ENCODE results near the gene CHD9. TPM values are rescaled to one million over a fixed set of nuclear protein-coding genes. Genes with fewer than 3 reads are reported as not detected.
A peak's percentile ranks its signal among the peaks of the same experiment; 100 is the strongest.

CHD9 gene
- total RNA-seq, 2 experiments from 2014 or later: 9.4 to 9.7 TPM

GRCh38 chr16:53212893-53213223, 158.1 kb downstream of the CHD9 start:
- no peak for DNase-seq
- Mint-ChIP-seq H3K27me3 (ENCODE audit: low read depth) (no peaks in the 10 kb centered on the region), H3K36me3 (ENCODE audit: low read depth) (peaks cover 3% of the 10 kb centered on the region), H3K4me3 (no peak overlapping the region), H3K9me3 (no peaks in the 10 kb centered on the region), H3K4me1 (ENCODE audit: low read depth) (peaks cover 10% of the 10 kb centered on the region), H3K27ac (no peak overlapping the region)
- CTCF ChIA-PET: interaction anchor here (0.7 kb wide), 1 partner anchor 143 kb away, joined by 3 read pairs; no protein-coding TSS in a partner anchor
- intact Hi-C loops (cut with micrococcal nuclease): no loop called here

- peaks cover 3% of the 10 kb centered on the region for H3K36me3 Mint-ChIP-seq (ENCODE audit: low read depth)
- no peak for DNase-seq
- H3K9me3 Mint-ChIP-seq: no peaks in the 10 kb centered on the region
- no peaks in the 10 kb centered on the region for H3K27me3 Mint-ChIP-seq (ENCODE audit: low read depth)
- H3K4me3 Mint-ChIP-seq: no peak overlapping the region
- intact Hi-C loops (cut with micrococcal nuclease): no loop called here
- peaks cover 3% of the 10 kb centered on the region for H3K4me1 Mint-ChIP-seq (ENCODE audit: low read depth)
- H3K27ac Mint-ChIP-seq: no peak overlapping the region
- CTCF ChIA-PET: interaction anchor here (0.7 kb wide), 1 partner anchor 142 kb away, joined by 3 read pairs; no protein-coding TSS in a partner anchor
Measured at GRCh38 chr16:53213542-53213941, 158.8 kb downstream of the CHD9 start.

- no peak for DNase-seq
- Mint-ChIP-seq H3K27ac (no peak overlapping the region), H3K4me3 (no peak overlapping the region), H3K4me1 (ENCODE audit: low read depth) (peaks cover 1% of the 10 kb centered on the region), H3K27me3 (ENCODE audit: low read depth) (no peaks in the 10 kb centered on the region), H3K9me3 (no peaks in the 10 kb centered on the region), H3K36me3 (ENCODE audit: low read depth) (peaks cover 2% of the 10 kb centered on the region)
- intact Hi-C loops (cut with micrococcal nuclease): no loop called here
- CTCF ChIA-PET: interaction anchor here (0.7 to 1.9 kb wide), 2 partner anchors 162 to 281 kb away, joined by 3 to 7 read pairs; partner anchors contain the start of gene CHD9
Measured at GRCh38 chr16:53216798-53217197, 162.0 kb downstream of the CHD9 start.

GRCh38 chr16:53219371-53219770, 164.6 kb downstream of the CHD9 start:
- H3K27ac Mint-ChIP-seq: no peak overlapping the region
- intact Hi-C loops (cut with micrococcal nuclease): no loop called here
- DNase-seq: no peak
- no peaks in the 10 kb centered on the region for H3K4me1 Mint-ChIP-seq (ENCODE audit: low read depth)
- H3K27me3 Mint-ChIP-seq (ENCODE audit: low read depth): no peaks in the 10 kb centered on the region
- H3K36me3 Mint-ChIP-seq (ENCODE audit: low read depth): peaks cover 2% of the 10 kb centered on the region
- no peak overlapping the region for H3K4me3 Mint-ChIP-seq
- CTCF ChIA-PET: no interaction called here
- no peaks in the 10 kb centered on the region for H3K9me3 Mint-ChIP-seq

- Mint-ChIP-seq H3K27me3 (ENCODE audit: low read depth) (no peaks in the 10 kb centered on the region), H3K4me1 (ENCODE audit: low read depth) (no peaks in the 10 kb centered on the region), H3K9me3 (no peaks in the 10 kb centered on the region), H3K4me3 (no peak overlapping the region), H3K27ac (no peak overlapping the region), H3K36me3 (ENCODE audit: low read depth) (peaks cover 2% of the 10 kb centered on the region)
- CTCF ChIA-PET: no interaction called here
- intact Hi-C loops (cut with micrococcal nuclease): loop anchor here (2.0 kb wide), 1 partner anchor 165 kb away; the partner anchor contains the start of gene CHD9
- no peak for DNase-seq
Measured at GRCh38 chr16:53219795-53220454, 165.1 kb downstream of the CHD9 start.

- DNase-seq: peak; percentile 10
- Mint-ChIP-seq H3K4me1 (ENCODE audit: low read depth) (no peaks in the 10 kb centered on the region), H3K27me3 (ENCODE audit: low read depth) (no peaks in the 10 kb centered on the region), H3K27ac (no peak overlapping the region), H3K9me3 (no peaks in the 10 kb centered on the region), H3K4me3 (no peak overlapping the region), H3K36me3 (ENCODE audit: low read depth) (peaks cover 2% of the 10 kb centered on the region)
- CTCF ChIA-PET: no interaction called here
- intact Hi-C loops (cut with micrococcal nuclease): loop anchor here (2.0 kb wide), 1 partner anchor 166 kb away; the partner anchor contains the start of gene CHD9
Measured at GRCh38 chr16:53220585-53220984, 165.8 kb downstream of the CHD9 start.

- intact Hi-C loops (cut with micrococcal nuclease): no loop called here
- Mint-ChIP-seq H3K4me1 (ENCODE audit: low read depth) (no peaks in the 10 kb centered on the region), H3K36me3 (ENCODE audit: low read depth) (peaks cover 9% of the 10 kb centered on the region)
Measured at GRCh38 chr16:53224951-53225533, 170.3 kb downstream of the CHD9 start.

GRCh38 chr16:53232826-53233529, 178.2 kb downstream of the CHD9 start:
- Mint-ChIP-seq H3K9me3 (no peaks in the 10 kb centered on the region), H3K4me3 (no peak overlapping the region), H3K4me1 (ENCODE audit: low read depth) (no peaks in the 10 kb centered on the region), H3K27ac (no peak overlapping the region), H3K36me3 (ENCODE audit: low read depth) (peaks cover 24% of the 10 kb centered on the region), H3K27me3 (ENCODE audit: low read depth) (no peaks in the 10 kb centered on the region)
- CTCF ChIA-PET: interaction anchor here (0.6 to 1.4 kb wide), 2 partner anchors 178 to 453 kb away, joined by 3 to 4 read pairs; partner anchors contain the start of gene CHD9
- no peak for DNase-seq
- intact Hi-C loops (cut with micrococcal nuclease): no loop called here

More at GRCh38 chr16:53224951-53225533, 170.3 kb downstream of the CHD9 start:
- H3K9me3 Mint-ChIP-seq: no peaks in the 10 kb centered on the region
- DNase-seq: no peak
- H3K27ac Mint-ChIP-seq: no peak overlapping the region
- CTCF ChIA-PET: no interaction called here
- no peak overlapping the region for H3K4me3 Mint-ChIP-seq
- no peaks in the 10 kb centered on the region for H3K27me3 Mint-ChIP-seq (ENCODE audit: low read depth)

- Mint-ChIP-seq H3K36me3 (ENCODE audit: low read depth) (peaks cover 24% of the 10 kb centered on the region), H3K27me3 (ENCODE audit: low read depth) (no peaks in the 10 kb centered on the region), H3K4me3 (no peak overlapping the region), H3K9me3 (no peaks in the 10 kb centered on the region), H3K27ac (no peak overlapping the region), H3K4me1 (ENCODE audit: low read depth) (no peaks in the 10 kb centered on the region)
- intact Hi-C loops (cut with micrococcal nuclease): no loop called here
- CTCF ChIA-PET: no interaction called here
- DNase-seq: no peak
Measured at GRCh38 chr16:53234836-53235235, 180.0 kb downstream of the CHD9 start.

GRCh38 chr16:53235851-53236250, 181.1 kb downstream of the CHD9 start:
- Mint-ChIP-seq H3K9me3 (no peaks in the 10 kb centered on the region), H3K4me1 (ENCODE audit: low read depth) (no peaks in the 10 kb centered on the region), H3K36me3 (ENCODE audit: low read depth) (peaks cover 20% of the 10 kb centered on the region), H3K27me3 (ENCODE audit: low read depth) (no peaks in the 10 kb centered on the region), H3K27ac (no peak overlapping the region), H3K4me3 (no peak overlapping the region)
- CTCF ChIA-PET: interaction anchor here (0.7 kb wide), 1 partner anchor 29 kb away, joined by 4 read pairs; no protein-coding TSS in a partner anchor
- intact Hi-C loops (cut with micrococcal nuclease): no loop called here
- DNase-seq: no peak

- no peaks in the 10 kb centered on the region for H3K27me3 Mint-ChIP-seq (ENCODE audit: low read depth)
- intact Hi-C loops (cut with micrococcal nuclease): no loop called here
Measured at GRCh38 chr16:53249331-53249730, 194.5 kb downstream of the CHD9 start.

GRCh38 chr16:53257001-53257400, 202.2 kb downstream of the CHD9 start:
- intact Hi-C loops (cut with micrococcal nuclease): no loop called here
- Mint-ChIP-seq H3K4me1 (ENCODE audit: low read depth) (no peaks in the 10 kb centered on the region), H3K27ac (no peak overlapping the region), H3K36me3 (ENCODE audit: low read depth) (peaks cover 39% of the 10 kb centered on the region), H3K9me3 (no peaks in the 10 kb centered on the region), H3K27me3 (ENCODE audit: low read depth) (no peaks in the 10 kb centered on the region), H3K4me3 (no peak overlapping the region)
- CTCF ChIA-PET: no interaction called here
- DNase-seq: no peak

More at GRCh38 chr16:53249331-53249730, 194.5 kb downstream of the CHD9 start:
- no peak for DNase-seq
- H3K9me3 Mint-ChIP-seq: no peaks in the 10 kb centered on the region
- H3K36me3 Mint-ChIP-seq (ENCODE audit: low read depth): peaks cover 22% of the 10 kb centered on the region
- no peak overlapping the region for H3K27ac Mint-ChIP-seq
- H3K4me1 Mint-ChIP-seq (ENCODE audit: low read depth): no peaks in the 10 kb centered on the region
- H3K4me3 Mint-ChIP-seq: no peak overlapping the region
- CTCF ChIA-PET: no interaction called here

All from activated naive CD4-positive, alpha-beta T cell treated with anti-CD3 and anti-CD28 coated beads for 36 hours (primary cell).